ENCODE data around the gene ADAM19.

ADAM19 gene

DNA sequence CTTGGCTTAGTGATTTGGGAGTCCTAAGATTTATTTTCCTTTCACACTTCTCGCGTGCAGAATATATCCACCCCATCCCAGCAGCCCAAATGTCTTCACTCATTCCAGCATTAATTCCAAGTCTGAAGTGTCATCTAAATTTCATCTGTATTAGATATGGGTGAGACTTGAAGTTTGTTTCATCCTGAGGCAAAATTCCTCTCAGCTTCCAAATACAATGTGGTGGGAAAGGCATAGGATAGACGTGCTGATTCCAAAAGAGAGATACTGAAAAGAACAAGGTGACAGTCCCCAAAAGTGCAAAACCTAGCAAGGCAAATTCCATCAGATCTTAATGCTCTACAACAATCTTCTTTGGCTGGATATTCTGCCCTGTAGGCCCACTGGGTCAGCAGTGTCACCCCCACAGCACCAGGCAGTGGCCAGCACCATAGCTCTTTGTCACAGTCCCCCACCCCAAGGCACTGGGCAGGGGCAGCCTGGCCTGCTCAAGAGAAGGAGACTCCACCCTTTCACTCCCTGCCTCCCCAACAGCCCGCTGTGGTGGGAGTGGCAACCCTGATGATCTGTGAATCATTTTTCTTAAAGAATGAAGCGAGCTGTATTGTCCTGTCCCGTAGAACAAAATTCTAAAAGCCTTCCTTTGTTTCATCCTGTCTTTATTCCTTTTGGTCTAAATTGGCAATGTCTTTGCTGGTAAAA lies 2.7 kb upstream of the ADAM19 start:
- no peak overlapping the region for H3K9ac ChIP-seq
- no peak overlapping the region for H3K4me2 ChIP-seq (ENCODE audit: low read length)
- no peak overlapping the region for H2AFZ ChIP-seq
- TF ChIP-seq, protein P1, sequence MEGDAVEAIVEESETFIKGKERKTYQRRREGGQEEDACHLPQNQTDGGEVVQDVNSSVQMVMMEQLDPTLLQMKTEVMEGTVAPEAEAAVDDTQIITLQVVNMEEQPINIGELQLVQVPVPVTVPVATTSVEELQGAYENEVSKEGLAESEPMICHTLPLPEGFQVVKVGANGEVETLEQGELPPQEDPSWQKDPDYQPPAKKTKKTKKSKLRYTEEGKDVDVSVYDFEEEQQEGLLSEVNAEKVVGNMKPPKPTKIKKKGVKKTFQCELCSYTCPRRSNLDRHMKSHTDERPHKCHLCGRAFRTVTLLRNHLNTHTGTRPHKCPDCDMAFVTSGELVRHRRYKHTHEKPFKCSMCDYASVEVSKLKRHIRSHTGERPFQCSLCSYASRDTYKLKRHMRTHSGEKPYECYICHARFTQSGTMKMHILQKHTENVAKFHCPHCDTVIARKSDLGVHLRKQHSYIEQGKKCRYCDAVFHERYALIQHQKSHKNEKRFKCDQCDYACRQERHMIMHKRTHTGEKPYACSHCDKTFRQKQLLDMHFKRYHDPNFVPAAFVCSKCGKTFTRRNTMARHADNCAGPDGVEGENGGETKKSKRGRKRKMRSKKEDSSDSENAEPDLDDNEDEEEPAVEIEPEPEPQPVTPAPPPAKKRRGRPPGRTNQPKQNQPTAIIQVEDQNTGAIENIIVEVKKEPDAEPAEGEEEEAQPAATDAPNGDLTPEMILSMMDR (IDR thresholded peaks at IDR 0.05), result no peak
- H3K4me1 ChIP-seq, result no peaks in the 10 kb centered on the region
- no peak overlapping the region for H3K4me3 ChIP-seq (ENCODE audit: low read depth, low read length)
- H3K9me3 ChIP-seq (ENCODE audit: control insufficient read depth, low read length), result no peaks in the 10 kb centered on the region
- H3K36me3 ChIP-seq (ENCODE audit: control insufficient read depth, insufficient read depth, low read length), result no peaks in the 10 kb centered on the region
- no peaks in the 10 kb centered on the region for H3K27me3 ChIP-seq (ENCODE audit: control insufficient read depth, insufficient read depth, low read length)
- no peaks in the 10 kb centered on the region for H3K79me2 ChIP-seq
- H3K27ac ChIP-seq, result no peak overlapping the region

DNA sequence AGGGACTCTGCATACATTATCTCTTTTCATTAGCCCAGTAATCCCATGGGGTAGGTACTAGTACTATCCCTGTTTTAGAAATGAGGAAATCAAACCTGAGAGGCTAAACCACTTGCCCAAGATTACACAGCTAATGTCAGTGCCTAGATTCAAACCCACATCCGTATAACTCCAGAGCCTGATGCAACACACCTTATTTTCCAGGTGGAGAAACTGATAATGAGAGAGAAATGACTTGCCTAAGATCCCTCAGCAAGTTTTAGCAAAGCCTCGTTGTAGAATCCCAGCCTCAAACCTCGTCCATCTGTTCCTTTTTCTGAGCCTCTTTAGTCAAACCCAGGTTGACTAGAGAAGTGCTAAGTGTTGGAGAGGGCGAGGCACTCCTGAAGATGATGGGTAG lies 1.1 kb upstream of the ADAM19 start:
- H3K9ac ChIP-seq, result no peak overlapping the region
- no peak overlapping the region for H3K4me2 ChIP-seq (ENCODE audit: low read length)
- TF ChIP-seq, protein P1 (IDR thresholded peaks at IDR 0.05), result no peak
- H3K27me3 ChIP-seq (ENCODE audit: control insufficient read depth, insufficient read depth, low read length), result no peaks in the 10 kb centered on the region
- no peak overlapping the region for H2AFZ ChIP-seq
- no peak overlapping the region for H3K27ac ChIP-seq
- no peaks in the 10 kb centered on the region for H3K9me3 ChIP-seq (ENCODE audit: control insufficient read depth, low read length)
- no peaks in the 10 kb centered on the region for H3K79me2 ChIP-seq
- no peak overlapping the region for H3K4me3 ChIP-seq (ENCODE audit: low read depth, low read length)
- H3K36me3 ChIP-seq (ENCODE audit: control insufficient read depth, insufficient read depth, low read length), result no peaks in the 10 kb centered on the region
- no peaks in the 10 kb centered on the region for H3K4me1 ChIP-seq

DNA sequence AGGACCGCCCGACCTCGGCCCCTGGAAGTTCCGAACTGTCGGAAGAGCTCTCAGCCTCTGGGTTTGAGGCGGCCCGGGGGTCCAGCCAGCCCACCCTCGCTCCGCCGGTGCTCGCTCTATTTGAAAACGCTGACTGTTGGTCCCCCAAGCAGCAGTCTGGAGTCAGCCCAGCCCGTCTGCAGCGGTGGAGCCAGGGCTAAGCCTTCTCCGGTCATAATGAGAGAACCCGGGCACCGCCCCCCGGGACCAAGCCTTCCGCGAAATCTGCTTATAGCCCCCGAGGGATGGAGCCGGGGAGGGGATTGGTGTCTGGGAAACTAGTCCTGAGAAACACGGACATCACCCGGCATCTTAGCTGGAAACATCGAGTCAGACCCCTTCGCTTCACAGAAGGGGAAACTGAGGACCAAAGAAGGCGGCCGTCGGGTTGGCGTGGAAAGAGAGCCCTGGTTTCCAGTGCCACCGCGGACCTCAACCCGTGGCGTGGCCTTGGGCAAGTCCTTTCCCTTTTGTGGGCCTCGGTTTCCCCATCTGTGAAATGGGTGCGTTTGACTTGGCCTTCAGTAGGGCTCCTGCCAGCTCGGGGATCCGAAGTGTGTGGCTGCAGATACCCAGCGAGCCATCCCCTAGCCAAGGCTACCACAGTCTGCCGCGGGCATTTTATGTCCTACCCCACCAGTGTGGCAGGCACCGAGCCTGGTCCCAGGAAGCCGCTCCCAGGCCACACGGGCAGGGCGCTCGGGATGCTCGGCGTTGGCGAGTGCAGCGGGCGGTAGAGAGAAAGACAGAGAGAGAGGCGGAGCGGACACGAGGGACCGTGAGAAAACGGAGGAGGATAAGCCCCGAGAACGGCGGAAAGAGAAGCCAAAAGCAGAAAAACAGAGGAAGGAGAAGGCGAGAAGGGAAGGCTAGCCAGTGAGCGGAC lies 857 bp downstream of the ADAM19 start:
- H3K4me2 ChIP-seq (ENCODE audit: low read length), result peak overlapping the region; percentile 87
- no peak overlapping the region for H3K27ac ChIP-seq
- TF ChIP-seq, protein P1 (IDR thresholded peaks at IDR 0.05), result no peak
- peak overlapping the region; percentile 97 for H2AFZ ChIP-seq
- no peaks in the 10 kb centered on the region for H3K79me2 ChIP-seq
- H3K4me1 ChIP-seq, result no peaks in the 10 kb centered on the region
- no peaks in the 10 kb centered on the region for H3K27me3 ChIP-seq (ENCODE audit: control insufficient read depth, insufficient read depth, low read length)
- peak overlapping the region; percentile 57 for H3K4me3 ChIP-seq (ENCODE audit: low read depth, low read length)
- no peaks in the 10 kb centered on the region for H3K9me3 ChIP-seq (ENCODE audit: control insufficient read depth, low read length)
- no peaks in the 10 kb centered on the region for H3K36me3 ChIP-seq (ENCODE audit: control insufficient read depth, insufficient read depth, low read length)
- H3K9ac ChIP-seq, result no peak overlapping the region

DNA sequence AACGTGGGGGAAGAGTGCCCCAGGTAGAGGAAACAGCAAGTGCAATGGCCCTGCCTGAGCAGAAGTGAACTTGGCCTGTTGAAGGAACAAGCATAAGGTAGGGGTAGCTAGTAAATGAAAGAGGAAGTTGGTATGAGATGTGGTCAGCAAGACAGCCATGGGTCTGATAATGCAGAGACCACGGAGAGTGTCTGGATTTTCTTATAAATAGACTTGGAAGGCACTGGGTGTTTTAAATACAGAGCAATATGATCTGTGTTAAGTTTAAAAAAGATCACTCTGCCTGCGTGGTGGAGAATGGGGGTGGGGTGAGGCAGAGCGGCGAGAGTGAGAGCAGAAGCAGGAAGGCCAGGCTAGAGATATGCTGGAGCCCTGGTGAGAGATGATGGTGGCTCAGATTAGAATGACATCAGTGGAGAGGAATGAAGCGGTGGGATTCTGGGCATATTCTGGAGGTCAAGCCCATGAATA lies 4.2 kb downstream of the ADAM19 start:
- Histone ChIP-seq H3K4me1 (no peaks in the 10 kb centered on the region), H3K36me3 (ENCODE audit: control insufficient read depth, insufficient read depth, low read length) (no peaks in the 10 kb centered on the region), H3K9ac (no peak overlapping the region), H3K4me3 (ENCODE audit: low read depth, low read length) (no peak overlapping the region), H3K27ac (no peak overlapping the region), H3K79me2 (no peaks in the 10 kb centered on the region), H2AFZ (no peak overlapping the region), H3K4me2 (ENCODE audit: low read length) (no peak overlapping the region), H3K9me3 (ENCODE audit: control insufficient read depth, low read length) (no peaks in the 10 kb centered on the region), H3K27me3 (ENCODE audit: control insufficient read depth, insufficient read depth, low read length) (no peaks in the 10 kb centered on the region)
- TF ChIP-seq, protein P1 (IDR thresholded peaks at IDR 0.05), result no peak

All from parathyroid adenoma (tissue), 2 donors.